Measurements from ENCODE around the gene ACTG2.

ACTG2 gene

DNA sequence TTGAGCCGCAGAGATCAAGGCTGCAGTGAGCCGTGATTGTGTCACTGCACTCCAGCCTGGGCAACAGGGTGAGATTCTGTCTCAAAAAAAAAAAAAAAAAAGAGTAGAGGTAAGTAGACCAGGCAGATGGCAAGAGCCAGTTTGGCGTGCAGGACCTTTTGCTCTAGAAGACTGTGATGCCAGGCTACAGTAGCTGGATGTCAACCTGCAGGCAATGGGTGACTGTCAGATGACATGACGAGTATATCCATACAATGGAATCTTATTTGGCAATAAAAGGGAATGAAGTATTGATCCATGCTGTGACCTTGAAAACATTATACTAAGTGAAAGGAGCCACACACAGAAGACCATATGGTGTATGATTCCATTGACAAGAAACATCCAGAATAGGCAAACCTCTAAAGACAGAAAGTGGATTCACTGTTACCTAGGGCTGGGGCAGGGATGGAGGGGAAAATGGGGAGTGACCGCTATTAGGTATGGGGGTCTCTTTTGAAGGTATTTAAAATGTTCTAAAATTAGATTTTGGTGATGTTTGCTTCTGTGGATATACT, 22.7 kb downstream of the ACTG2 start:
- no peak overlapping the region for H3K4me3 ChIP-seq (ENCODE audit: low read depth, low read length)
- DNase-seq (ENCODE audit: low read depth), result no peak
- no peak for TF ChIP-seq CTCF (IDR thresholded peaks at IDR 0.05; ENCODE audit: control insufficient read depth, extremely low read depth, insufficient read depth)

DNA sequence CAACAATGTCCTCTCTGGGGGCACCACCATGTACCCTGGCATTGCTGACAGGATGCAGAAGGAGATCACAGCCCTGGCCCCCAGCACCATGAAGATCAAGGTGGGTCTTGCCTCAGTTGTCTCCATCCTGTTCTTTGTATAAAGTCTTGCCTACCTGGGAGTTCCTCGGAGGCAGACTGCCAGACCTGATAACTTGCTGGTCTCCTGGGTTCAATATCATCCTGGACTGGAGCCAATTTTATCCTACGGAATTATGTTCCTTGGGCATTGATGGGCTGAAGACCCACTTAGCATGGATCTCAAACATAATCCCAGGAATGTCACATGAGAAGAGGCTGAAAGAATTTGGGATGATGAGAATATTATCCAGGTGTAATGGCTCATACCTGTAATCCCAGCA, 23.9 kb downstream of the ACTG2 start:
- DNase-seq (ENCODE audit: low read depth), result no peak

DNA sequence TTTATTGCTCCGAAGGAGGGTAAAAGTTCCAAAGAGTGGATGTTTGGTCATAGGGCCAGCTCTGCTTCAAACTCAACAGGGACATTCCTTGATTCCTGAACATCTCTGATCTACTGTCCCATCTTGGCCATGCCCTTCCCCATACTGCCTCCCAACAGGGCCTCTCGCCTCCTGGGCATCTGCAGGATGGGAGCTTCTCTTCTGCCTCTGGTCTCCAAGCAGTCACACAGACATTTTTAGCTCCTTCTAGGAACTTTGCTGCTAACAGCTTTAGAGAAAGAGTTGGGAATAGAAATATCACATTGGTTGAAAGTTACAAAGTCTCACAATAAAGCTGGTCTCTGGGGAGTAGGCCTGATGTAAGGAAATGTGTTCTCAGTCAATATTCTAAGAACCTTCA, 24.5 kb downstream of the ACTG2 start:
- H3K4me3 ChIP-seq (ENCODE audit: low read depth, low read length), result no peak overlapping the region
- no peak for TF ChIP-seq CTCF (IDR thresholded peaks at IDR 0.05; ENCODE audit: control insufficient read depth, extremely low read depth, insufficient read depth)
- DNase-seq (ENCODE audit: low read depth), result no peak

More for the DNA sequence above, 23.9 kb downstream of the ACTG2 start:
- H3K4me3 ChIP-seq (ENCODE audit: low read depth, low read length), result no peak overlapping the region
- TF ChIP-seq CTCF (IDR thresholded peaks at IDR 0.05; ENCODE audit: control insufficient read depth, extremely low read depth, insufficient read depth), result no peak

GRCh38 chr2:73917696-73918207, 24.9 kb downstream of the ACTG2 start:
- no peak overlapping the region for H3K4me3 ChIP-seq (ENCODE audit: low read depth, low read length)
- DNase-seq (ENCODE audit: low read depth), result no peak
- TF ChIP-seq CTCF (IDR thresholded peaks at IDR 0.05; ENCODE audit: control insufficient read depth, extremely low read depth, insufficient read depth), result no peak

- H3K4me3 ChIP-seq (ENCODE audit: low read depth, low read length), result no peak overlapping the region
- no peak for TF ChIP-seq CTCF (IDR thresholded peaks at IDR 0.05; ENCODE audit: control insufficient read depth, extremely low read depth, insufficient read depth)
- no peak for DNase-seq (ENCODE audit: low read depth)
These were observed 26.0 kb downstream of the ACTG2 start for GRCh38 chr2:73918856-73919255.

DNA sequence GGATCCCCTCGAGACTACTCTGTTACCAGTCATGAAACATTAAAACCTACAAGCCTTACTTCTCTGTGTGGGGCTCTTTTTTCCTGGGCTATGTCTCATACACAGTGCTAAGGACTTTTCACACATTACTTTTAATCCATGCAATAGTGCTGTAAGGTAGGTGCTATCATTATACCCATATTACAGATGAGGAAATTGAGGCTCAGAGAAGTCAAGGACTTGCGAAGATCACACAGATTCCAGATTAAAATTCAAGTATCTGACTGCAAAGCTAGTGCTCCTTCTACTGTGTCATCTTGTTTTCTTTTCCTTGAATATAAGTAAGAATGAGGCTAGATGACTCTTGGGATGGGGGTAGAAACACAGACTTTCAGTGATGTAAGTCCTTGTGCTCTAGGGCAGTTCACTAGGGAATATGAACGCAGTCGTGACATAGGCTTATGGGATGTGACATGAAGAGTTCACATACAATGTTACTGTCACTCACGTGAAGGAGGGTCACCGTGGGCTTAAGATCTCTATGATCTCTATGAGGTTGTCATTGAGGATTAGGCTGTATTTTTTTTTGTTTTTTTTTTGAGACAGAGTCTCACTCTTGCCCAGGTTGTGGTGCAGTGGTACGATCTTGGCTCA, 26.9 kb downstream of the ACTG2 start:
- no peak for TF ChIP-seq CTCF (IDR thresholded peaks at IDR 0.05; ENCODE audit: control insufficient read depth, extremely low read depth, insufficient read depth)
- H3K4me3 ChIP-seq (ENCODE audit: low read depth, low read length), result no peak overlapping the region
- no peak for DNase-seq (ENCODE audit: low read depth)
